GM15510 (cell line): ENCODE measurements around the gene RFNG.
A peak's percentile ranks its signal among the peaks of the same experiment; 100 is the strongest.

ENCODE experiments used
- POLR2A ChIP-seq: IDR thresholded peaks from 3 replicates; pipeline ENCODE4 v1.6.1; 2011; ENCODE audit warnings: borderline replicate concordance; ENCODE audit not compliant: insufficient read length; ENCODE audit errors: extremely low read depth

Gene RFNG

DNA sequence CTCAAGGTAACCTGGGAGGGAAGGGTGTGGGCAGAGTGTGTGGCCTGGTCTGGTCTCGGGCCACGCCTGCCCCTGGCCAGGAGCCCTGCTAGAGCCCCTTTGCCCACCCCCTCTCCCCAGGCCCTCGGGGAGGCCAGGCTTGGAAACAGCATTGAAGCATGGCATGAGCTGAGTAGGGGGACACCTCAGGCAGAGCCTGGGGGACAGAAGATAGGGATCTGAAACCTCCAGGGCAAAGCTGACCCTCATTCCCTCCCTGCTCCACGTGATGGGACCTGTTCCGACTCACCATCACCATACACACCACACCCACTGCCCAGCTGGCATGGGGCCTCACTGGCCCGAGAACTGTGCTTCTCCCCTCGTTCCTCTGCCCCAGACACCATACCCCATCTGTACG is 2.5 kb downstream of the RFNG start:
- no peak for TF ChIP-seq POLR2A

DNA sequence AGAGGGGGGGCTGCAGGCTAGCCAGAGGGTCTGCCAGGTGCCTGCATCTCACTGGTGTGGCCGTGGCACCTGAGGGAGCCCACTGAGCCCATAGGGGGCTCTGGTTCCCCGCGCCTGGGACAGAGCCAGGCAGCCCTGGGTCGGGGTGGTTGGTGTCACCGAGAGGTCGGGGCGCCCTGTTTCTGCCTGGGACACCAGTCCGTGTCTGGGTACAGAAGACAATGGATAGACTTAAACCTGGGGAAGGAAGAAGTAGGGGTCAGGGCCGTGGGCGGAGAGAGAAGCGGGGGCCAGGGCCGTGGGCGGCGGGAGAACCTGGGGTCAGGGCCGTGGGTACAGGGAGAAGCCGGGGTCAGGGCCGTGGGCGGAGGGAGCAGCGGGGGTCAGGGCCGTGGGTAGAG is 3.0 kb downstream of the RFNG start:
- no peak for TF ChIP-seq POLR2A

DNA sequence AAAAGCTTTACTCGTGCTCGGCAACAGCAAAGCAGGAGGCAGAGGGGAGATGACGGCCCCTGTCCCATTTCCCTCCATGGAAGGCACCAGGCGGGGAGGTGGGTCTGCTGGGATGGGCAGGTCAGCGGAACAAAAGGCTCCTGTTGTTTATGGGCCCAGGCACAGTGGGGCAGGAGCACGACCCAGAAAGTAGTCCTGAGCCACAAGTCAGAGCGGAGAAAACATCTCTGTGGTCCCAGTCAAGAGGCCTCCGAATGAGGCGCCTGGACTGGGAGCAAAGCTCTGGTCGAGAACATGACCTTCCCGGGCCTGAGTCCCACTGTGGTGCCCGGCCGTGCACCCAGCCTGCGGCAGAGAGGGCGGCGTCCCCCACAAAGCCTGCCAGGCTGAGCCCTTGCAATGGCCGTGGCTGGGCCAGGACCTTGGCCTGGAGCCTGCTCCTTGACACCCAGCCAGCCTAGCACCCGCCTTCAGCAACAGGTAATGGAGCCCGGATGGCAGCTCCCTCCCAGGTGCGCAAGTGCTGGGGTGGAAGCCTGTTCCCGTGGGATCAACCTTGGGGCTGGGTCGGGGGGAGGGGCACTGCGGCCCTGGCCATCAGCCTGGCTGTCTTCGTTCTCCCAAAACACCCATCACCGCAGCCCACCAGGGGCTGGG is 3.6 kb downstream of the RFNG start:
- no peak for TF ChIP-seq POLR2A

DNA sequence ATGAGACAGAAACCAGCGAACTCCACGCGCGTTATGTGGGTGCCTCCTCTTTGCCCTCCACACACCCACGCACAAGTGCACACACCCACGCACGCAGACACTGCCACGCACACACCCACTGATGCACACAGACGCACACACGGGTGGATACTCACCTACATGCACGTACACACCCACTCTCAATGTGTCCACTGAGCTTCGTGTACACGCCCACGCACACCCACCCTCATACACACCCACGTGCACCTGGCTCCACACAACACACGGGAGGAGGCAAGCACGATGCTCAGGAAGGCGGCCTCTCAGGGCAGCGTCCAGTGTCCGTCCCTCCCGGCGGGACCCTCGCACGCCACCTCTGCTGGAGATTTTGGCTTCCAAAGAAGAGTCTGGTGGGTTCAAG is 4.2 kb downstream of the RFNG start:
- no peak for TF ChIP-seq POLR2A

DNA sequence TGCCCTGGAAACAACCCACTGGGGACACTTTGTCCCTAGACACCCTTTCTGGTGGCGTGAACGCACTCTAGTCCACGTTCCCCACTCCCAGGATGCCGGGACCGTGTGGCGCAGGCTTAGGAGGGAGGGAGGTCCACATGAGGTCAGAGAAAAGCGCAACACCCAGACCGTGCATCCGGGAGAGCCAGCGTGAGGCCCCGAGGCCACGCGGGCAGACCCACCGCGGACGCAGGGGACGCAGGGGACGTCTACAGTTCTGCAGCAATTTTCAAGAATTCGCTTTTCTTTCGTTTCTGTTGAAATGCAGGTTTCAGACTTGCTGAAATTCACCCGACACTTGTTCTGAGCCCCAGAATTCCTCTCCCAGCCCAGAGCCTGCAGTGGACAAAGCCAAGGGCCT is 4.7 kb downstream of the RFNG start:
- TF ChIP-seq POLR2A: no peak

DNA sequence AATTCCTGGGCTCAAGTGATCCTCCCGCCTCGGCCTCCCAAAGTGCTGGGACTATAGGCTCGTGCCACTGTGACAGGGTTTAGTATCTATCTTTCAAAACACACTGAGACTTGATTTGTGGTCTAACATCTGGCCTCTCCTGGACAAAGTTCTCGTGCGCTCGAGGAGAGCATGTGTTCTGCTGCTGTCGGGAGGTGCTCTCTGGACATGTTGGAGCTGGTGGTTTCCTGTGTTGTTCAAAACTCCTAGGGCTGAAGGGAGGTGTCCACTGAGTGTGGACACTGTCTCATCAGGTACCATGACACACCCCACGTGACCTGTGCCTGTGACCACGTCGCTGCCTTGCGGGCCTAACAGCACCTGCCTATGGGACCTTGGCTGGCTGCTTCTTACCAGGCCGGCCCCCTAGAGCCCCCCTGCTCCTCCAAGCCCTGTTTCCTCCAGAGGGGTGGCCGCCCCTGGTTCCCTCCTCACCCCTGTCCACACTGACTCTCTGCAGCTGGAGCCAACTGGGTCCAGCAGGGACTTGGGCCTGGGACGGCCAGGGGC is 5.6 kb downstream of the RFNG start:
- no peak for TF ChIP-seq POLR2A

DNA sequence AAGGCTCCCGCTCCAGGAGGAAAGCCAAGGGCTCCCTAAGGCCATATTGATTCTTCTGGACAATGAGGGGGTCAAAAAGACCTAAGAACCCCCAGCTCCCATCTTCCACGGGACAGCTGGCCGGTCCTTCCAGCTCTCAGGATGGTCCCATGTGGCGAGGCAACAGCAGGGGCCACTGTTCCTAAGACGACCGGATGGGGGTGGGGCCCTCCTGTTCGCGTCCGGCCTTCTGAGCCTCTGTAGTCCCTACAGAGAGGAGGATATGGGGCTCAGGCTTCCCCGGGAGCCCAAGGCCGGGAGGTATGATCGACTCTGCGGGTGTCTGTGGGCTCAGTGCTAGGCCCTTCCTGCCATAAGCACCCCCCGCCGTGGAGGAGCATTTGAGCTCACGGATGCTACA is 8.1 kb downstream of the RFNG start:
- TF ChIP-seq POLR2A: no peak

DNA sequence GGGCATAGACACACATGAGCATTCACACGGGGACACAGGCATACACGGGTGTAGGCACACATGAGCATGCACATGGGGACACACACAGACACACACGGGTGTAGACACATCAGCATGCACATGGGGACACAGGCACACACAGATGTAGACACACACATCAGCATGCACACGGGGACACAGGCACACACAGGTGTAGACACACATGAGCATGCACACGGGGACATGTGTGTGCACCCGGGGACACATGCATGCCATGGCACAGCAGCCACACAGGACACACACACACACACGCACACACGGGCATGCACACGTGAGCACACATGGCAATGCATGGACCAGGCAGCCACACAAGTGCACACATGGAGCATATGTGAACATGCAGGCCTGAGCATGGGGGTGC is 9.0 kb downstream of the RFNG start:
- TF ChIP-seq POLR2A: no peak

DNA sequence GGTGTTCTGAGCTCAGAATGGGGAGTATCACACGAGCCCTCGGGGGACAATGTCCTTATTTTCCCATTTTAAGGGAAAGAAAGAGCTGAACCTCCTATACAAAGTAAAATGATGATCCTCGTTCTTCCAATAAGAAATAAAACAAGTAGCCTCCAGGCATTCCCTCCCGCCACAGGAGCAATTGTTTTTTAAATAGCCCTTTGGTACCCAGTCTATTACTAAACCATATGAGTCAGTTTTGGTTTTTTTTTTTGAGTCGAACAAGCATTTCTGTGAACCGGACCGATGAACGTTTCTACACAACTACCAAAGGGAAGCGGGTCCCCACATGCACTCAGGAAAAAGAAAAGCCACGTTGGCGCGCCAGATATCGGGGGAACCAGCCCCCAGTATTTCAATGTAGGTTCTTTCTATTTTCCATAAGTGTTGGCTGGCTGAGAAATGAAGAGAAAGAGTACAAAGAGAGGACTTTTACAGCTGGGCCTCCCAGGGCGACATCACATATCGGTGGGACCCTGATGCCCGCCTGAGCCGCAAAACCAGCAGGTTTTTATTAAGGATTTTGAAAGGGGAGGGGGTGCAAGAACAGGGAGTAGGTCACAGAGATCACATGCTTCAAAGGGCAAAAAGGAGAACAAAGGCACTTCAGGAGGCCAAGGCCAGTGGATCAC is 10.3 kb downstream of the RFNG start:
- TF ChIP-seq POLR2A: no peak

DNA sequence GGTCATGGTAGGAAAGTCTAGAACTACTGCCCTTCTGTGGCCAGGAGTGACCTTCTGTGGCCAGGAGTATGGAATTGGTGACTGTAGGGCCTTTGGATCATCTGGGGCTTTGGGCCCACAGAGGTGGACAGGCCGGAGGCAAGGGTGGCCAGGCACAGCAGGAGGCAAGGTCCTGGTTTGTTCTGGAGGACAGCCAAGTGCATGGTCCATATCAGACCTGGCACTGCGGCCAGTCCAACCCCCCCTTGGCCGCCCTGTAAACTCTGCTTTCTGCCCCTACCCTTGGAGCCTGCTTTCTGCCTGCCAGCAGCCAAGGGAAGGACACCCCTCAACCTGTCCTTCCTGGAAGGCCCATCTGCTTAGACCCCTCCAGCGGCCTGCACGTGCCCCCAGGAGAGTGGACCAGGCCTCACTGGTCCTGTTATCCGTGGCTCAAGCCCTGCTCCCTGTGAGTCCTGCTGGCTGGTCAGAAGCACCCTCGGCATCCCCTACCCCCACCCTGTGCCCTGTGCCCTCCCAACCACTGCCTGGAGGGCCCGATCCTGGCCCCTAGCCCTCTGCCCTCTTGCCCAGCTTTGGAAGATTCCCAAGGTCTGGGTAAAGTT is 11.8 kb downstream of the RFNG start:
- no peak for TF ChIP-seq POLR2A

DNA sequence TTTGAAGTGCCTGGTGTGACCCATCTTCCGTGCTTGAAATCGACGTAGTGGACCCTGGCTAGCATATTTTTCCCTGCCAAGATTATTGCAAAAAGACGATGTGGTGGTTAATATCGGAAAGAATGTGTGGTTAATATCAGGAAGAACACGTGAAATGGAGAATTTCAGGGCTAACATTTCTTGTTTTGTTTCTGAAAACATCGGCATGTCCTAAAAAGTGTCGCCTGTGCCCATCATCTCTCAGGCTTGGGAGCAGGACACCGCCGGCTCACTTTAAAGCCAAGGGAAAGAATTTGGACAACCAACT is 13.8 kb downstream of the RFNG start:
- TF ChIP-seq POLR2A: no peak

DNA sequence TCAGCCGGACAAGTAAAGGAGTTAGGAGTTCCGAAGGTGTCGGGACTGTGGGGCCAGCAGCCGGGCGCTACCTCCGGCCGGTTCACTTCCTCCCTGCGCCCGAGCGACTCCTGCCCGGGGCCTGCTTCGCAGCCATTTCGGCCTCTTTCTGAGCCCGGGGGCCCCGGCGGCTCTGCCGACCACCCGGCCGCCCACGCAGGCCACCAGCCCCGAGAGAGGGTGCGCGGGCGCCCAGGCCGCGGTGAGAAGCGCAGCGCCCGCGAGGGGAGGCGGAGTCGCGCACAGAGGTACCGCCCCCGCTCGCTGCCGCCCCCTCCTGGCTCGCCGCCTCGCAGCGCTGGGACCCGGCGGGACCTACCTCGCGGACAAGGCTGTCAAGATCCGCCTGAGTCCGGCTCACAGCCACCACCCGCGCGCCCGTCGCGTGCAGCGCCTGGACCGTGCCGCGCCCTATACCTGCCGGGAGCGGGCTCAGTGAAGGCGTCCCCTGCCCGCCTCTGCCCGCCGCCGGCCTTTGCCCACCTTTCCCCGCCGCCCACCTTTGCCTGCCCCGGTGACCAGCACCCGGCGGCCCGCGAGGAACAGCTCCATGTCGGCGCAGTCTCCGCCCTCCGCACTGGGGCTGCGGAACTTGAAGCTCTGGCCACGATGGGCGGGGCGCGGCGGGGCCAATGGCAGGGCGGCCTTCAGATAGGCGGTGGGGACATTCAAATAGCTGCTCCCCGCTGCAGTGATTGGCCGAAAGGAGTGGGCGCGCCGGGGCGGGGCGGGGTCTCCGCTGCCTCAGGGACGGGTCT is 14.3 kb downstream of the RFNG start, which contains the start of gene DCXR:
TSS of gene DCXR (minus strand) at position 606 of the 797 bp plus-strand sequence. CDS start at position 591, 15 bp downstream.
- peak; percentile 98 for TF ChIP-seq POLR2A

DNA sequence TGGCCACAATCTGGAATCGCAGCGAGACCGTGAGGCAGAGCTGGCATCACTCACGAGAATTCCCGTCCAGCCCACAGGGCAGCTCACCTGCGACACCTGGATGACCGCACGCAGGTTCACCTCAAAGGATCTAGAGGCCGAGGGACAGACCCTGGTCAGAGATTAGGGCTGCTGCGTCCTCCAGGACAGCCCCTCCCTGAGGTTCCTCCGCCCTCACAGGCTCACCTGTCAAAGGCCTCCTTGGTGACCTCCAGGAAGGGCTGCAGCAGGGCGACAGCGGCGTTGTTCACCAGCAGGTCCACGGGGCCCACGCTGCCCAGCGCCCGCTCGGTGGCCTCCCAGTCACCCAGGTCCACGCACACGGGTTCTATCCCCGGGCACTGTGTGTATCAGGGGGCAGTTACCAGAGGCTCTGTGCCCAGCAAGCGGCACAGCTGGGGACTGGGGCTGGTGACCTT is 14.9 kb downstream of the RFNG start:
- TF ChIP-seq POLR2A: no peak

DNA sequence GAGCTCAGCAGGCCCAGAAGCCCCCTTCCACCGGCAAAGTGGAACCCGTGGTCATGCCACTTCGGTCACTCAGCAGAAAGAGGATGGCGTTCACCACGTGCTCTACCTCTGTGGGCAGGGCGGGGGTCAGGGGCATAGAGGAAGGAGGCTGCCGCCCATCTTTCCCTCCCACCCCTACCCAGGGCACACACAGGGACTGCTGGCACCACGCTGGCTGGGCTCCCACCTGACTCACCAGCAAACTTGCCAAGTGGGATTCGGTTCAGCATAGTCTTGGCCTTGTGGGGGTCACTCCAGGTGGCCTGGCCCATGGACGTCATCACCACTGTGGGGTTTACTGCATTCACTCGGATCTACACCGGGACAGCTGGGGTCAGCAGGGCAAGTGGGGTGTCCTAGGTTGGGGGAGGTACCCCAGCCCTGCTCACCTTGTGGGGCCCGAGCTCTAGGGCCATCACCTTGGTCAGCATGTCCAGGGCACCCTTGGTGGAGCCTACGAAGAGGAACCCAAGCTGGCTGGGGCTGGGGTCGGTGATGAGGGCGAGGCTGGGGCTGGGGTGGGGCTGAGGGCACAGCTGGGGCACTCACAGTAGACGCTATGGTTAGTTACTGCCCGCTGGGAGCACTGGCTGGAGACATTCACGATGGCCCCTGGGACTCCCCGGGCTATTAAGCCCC is 15.5 kb downstream of the RFNG start:
- no peak for TF ChIP-seq POLR2A
